GM19463 (cell line): ENCODE data around the gene DMRTC1B.
"Not testable (repeated sequence)": the region's sequence is repeated elsewhere in the genome, so short reads cannot be mapped to it uniquely, and the experiment has no call there.

Source experiments
- ATAC-seq: cut with Tn5 transposase; IDR thresholded peaks from one replicate; pipeline ENCODE4 v1.9.1; 2021; ENCODE audit warnings: mild to moderate bottlenecking, moderate library complexity; ENCODE audit not compliant: unreplicated experiment

Gene DMRTC1B

GRCh38 chrX:72776653-72777466 is at the start of gene DMRTC1B:
Gene DMRTC1B, plus strand, starts transcription at chrX:72776890. Its CDS starts 68,246 bp downstream, at chrX:72845136.
- ATAC-seq: peak; percentile 83

- no peak for ATAC-seq
These were observed 48.8 kb upstream of the DMRTC1B start for GRCh38 chrX:72727846-72728245.

DNA sequence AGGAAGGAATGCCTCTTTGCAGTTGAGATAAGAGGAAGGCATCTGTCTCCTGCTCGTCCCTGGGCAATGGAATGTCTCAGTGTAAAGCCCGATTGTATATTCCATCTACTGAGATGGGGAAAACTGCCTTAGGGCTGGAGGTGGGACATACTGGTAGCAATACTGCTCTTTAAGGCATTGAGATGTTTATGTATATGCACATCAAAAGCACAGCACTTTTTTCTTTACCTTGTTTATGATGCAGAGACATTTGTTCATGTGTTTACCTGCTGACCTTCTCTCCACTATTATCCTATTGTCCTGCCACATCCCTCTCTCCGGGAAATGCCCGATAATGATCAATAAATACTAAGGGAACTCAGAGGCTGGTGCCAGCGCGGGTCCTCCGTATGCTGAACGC is 43.1 kb upstream of the DMRTC1B start:
- ATAC-seq: not testable (repeated sequence)

- ATAC-seq: no peak
These were observed 41.1 kb upstream of the DMRTC1B start for GRCh38 chrX:72735561-72735960.

- not testable (repeated sequence) for ATAC-seq
These were observed 31.1 kb upstream of the DMRTC1B start for GRCh38 chrX:72745546-72745945.

GRCh38 chrX:72748545-72748944 is 28.1 kb upstream of the DMRTC1B start:
- not testable (repeated sequence) for ATAC-seq

DNA sequence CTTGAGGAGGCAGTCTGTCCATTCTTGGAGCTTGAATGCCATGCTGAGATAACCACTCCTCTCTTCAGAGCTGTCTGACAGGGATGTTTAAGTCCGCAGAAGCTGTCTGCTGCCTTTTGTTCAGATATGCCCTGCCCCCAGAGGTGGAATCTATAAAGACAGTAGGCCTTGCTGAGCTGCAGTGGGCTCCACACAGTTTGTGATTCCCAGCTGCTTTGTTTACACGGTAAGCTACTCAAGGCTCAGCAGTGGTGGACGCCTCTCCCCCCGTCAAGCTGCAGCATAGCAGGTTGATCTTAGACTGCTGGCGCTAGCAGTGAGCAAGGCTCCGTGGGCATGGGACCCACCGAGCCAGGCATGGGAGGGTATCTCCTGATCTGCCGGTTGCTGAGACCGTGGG is 16.2 kb upstream of the DMRTC1B start:
- not testable (repeated sequence) for ATAC-seq

DNA sequence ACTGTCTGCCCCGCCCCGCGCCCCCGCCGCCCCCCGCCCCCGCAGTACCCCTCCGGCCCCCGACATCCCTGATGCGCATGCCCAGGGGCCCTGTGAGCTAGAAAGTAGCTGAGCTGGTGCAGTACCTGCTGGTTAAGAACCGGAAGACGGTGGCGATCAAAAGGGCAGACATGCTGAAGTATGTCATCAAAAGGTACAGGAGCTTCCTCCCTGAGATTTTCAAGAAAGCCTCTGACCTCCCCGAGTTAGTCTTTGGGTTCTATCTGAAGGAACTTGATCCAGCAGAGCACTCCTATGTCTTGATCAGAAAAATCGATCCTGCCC is 739 bp downstream of the DMRTC1B start:
- peak; percentile 65 for ATAC-seq

DNA sequence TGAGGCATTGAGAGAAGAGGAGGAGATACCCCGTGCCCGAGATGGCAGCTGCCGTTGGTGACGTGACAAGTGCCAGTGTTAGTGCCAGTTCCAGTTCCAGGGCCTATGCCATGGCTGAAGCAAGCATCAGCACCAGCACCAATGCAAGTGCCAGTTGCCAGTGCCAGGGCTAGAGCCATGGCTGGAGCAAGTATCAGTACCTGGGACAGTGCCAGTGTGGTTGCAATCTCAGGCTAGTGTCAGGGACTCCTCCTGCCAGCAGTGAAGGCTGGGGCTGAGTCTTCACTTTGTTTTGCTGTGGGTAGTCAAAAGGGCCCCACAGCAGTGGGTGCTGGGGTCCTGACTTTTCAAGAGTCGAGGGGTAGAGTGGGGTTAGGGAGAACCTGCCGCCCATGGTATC is 1.5 kb downstream of the DMRTC1B start:
- not testable (repeated sequence) for ATAC-seq

GRCh38 chrX:72782560-72782959 is 5.9 kb downstream of the DMRTC1B start, which contains the start of gene FAM236B:
Gene FAM236B, minus strand, starts transcription at chrX:72782660. Its CDS starts 100 bp downstream, at chrX:72782560.
- ATAC-seq: not testable (repeated sequence)

- ATAC-seq: not testable (repeated sequence)
These were observed 6.8 kb downstream of the DMRTC1B start for GRCh38 chrX:72783365-72783936.

DNA sequence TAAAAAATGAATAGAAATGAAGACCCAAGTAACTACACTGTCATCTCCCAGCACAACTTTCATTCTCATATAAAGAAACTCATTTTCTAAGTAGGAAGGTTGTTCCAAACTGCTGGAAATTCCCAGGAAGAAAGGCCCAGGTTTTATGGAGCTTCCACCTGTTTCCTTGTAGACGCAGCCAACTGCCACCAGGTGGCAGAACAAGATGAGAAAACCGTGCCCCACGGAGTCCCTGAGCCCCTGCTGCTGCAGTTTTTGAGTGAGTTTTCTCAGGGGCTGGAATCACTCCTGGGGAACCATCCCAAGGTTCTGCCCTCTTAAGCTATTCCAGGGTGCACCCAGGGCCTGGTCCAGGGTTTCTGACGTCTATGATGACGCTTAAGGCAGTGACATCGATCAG is 7.3 kb downstream of the DMRTC1B start:
- ATAC-seq: not testable (repeated sequence)

DNA sequence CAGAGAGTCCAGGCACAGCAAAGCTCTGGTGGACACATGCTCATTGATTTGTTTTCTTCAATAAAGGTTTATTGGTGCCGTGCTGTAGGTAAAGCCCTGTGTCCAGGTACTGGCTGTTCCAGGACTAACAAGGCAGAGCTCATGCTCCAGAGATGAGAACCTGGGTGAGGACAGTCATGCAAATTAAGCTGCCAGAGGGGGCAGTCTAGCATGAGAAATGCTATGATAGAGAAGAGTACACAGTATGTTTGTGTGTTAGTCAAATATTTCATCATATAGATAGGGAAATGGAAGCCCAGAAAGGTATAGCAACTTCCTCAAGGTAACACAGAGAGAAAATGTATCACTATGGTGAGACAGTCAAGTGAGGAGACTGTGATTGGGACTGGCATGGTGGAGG is 11.5 kb downstream of the DMRTC1B start:
- ATAC-seq: not testable (repeated sequence)

- not testable (repeated sequence) for ATAC-seq
These were observed 13.7 kb downstream of the DMRTC1B start for GRCh38 chrX:72790390-72790789.

GRCh38 chrX:72808110-72808509 is 31.4 kb downstream of the DMRTC1B start, which contains the start of gene FAM236D:
Gene FAM236D, minus strand, starts transcription at chrX:72808210. Its CDS starts 100 bp downstream, at chrX:72808110.
- not testable (repeated sequence) for ATAC-seq

DNA sequence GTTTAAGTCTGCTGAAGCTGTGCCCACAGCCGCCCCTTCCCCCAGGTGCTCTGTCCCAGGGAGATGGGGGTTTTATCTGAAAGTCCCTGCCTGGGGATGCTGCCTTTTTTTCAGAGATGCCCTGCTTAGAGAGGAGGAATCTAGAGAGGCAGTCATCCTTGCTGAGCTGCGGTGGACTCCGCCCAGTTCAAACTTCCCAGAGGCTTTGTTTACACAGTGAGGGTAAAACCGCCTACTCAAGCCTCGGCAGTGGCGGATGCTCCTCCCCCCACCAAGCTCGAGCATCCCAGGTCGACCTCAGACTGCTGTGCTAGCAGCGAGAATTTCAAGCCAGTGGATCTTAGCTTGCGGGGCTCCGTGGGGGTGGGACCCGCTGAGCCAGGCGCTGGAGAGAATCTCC is 54.0 kb downstream of the DMRTC1B start:
- not testable (repeated sequence) for ATAC-seq

DNA sequence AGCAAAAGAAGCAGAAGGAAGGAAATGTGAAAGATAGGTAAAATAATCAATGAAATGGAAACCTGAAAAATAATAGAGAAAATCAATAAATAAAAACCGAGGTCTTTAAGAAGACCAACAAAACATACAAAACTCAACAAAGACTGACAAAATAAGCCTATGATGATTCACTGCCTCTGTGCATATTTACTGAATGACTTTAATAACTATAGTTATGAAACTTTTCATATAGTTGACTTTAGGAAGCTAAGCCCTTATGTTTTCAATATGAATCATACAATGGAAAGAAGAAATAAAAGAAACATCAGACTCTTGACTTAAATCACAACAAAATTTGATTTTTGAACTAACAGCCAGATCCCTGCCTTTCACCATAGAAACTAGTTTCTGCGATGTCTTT is 60.8 kb downstream of the DMRTC1B start:
- ATAC-seq: not testable (repeated sequence)

DNA sequence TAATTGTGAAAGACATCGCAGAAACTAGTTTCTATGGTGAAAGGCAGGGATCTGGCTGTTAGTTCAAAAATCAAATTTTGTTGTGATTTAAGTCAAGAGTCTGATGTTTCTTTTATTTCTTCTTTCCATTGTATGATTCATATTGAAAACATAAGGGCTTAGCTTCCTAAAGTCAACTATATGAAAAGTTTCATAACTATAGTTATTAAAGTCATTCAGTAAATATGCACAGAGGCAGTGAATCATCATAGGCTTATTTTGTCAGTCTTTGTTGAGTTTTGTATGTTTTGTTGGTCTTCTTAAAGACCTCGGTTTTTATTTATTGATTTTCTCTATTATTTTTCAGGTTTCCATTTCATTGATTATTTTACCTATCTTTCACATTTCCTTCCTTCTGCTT is 106.2 kb downstream of the DMRTC1B start:
- ATAC-seq: not testable (repeated sequence)

DNA sequence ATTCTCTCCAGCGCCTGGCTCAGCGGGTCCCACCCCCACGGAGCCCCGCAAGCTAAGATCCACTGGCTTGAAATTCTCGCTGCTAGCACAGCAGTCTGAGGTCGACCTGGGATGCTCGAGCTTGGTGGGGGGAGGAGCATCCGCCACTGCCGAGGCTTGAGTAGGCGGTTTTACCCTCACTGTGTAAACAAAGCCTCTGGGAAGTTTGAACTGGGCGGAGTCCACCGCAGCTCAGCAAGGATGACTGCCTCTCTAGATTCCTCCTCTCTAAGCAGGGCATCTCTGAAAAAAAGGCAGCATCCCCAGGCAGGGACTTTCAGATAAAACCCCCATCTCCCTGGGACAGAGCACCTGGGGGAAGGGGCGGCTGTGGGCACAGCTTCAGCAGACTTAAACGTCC is 113.0 kb downstream of the DMRTC1B start:
- not testable (repeated sequence) for ATAC-seq
